HG02571 (cell line): ENCODE measurements around the gene GRIK3.

ENCODE experiments used
- ATAC-seq: cut with Tn5 transposase; IDR thresholded peaks from one replicate; pipeline ENCODE4 v1.9.1; 2021; ENCODE audit warnings: mild to moderate bottlenecking, moderate library complexity; ENCODE audit not compliant: unreplicated experiment

Gene GRIK3

DNA sequence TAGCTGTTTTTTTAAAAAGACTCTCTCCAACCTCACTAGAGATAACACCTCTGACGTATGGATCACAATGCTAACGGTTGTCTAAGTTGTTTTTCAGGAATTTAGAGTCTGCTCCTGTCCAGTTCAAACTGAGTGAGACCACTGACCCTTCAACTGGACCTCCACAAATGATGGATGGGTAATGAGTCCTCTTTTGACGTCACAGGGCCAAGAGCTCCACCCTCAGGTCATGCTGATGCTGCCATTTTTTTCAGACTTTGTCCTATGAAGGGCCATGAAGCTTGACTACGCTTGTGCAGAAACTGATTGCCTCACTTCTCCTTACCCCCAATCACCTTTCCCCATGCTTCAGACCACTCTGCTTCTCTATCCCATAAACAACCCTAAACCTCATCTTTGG is 16.6 kb downstream of the GRIK3 start:
- ATAC-seq: no peak

DNA sequence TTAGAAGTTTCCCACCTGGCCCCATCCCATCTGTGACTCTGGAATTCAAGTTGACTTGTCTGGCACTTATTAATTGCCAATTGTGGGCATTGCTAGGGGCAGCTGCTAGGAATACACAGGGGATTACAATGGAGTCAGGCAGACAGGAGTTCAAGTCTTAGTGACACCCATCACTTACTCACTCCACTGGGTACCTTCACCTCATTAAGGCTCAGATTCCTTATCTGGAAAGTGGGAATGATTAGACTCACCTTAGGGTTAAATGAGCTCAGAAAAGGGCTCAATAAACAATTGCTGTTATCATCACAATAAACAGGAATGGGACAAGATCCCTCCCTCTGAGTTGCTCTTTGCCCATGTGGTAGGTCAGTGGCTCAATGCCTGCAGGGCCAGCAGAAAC is 18.2 kb downstream of the GRIK3 start:
- ATAC-seq: no peak

DNA sequence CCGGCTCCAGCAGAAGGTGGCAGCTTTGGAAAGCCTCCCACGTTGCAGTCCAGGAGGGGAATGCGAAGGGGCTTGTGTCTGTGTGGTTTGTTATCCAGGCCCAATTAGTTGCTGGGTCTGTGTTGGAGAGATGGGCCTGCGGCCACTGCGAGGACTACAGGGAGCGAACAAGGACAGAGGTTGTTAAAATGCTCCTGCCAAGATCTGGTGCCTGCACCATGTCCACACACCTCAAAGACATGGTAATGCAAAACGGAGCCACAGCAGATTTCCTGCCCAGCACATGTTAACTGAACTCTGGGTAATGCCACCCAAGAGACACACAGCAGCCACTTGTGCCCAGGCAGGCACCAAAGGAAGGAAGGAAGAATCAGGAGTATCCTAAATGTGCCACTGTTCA is 18.6 kb downstream of the GRIK3 start:
- ATAC-seq: no peak

DNA sequence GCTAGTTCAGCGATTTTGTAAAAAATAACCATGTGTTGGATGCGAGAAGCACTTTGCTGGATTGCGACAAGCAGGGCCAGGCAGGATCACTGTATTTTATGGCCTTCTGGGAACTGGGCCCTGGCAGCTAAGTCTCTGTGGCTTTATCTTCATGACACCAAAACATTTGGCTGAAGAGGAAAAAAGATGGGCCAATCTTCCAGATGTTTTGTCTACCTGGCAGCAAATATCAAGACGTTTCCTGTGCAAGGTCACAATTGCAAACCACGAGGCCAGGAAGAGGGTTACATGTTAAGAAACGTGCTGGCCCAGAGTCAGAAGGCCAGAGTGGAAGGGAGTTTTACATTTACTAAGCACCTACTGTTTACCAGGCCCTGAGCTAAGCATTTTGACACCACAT is 22.1 kb downstream of the GRIK3 start:
- ATAC-seq: no peak

DNA sequence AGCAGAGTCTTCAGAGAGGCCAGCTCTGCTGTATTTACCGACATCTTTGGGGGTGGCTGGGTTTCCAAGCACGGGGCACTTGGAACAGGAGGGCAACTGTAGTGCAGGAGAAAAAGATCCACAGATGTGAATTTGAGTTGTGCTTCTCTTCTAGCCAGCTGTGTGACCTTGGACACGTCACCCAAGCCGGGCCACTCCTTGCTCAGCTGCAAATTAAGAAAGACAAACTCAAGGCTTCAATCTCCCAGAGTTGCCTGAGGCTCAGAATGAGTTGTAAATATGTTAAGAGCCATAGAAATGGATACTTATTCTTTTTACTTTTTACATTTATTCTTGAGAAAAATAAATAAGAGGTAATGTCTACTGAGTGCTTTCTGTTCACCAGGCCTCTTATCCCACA is 24.3 kb downstream of the GRIK3 start:
- no peak for ATAC-seq

DNA sequence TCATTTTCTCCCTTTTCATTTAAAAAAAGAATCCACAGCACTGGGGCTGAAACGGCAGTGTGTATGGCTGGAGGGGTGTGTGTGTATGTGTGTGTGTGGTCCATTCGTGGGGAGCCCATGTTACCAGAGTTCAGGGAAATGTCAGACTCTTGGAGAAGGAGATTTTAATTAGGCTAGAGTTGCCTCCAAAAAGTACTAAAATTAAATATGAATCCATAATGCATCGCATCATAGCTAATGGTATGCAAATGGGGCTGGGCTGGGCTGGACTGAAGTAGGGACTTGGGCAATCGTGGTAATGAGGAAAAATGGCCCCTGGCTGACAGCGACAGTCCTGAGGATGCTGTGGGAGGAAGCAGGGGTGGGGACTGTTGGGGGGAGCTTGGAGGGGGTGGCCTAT is 24.8 kb downstream of the GRIK3 start:
- ATAC-seq: no peak

DNA sequence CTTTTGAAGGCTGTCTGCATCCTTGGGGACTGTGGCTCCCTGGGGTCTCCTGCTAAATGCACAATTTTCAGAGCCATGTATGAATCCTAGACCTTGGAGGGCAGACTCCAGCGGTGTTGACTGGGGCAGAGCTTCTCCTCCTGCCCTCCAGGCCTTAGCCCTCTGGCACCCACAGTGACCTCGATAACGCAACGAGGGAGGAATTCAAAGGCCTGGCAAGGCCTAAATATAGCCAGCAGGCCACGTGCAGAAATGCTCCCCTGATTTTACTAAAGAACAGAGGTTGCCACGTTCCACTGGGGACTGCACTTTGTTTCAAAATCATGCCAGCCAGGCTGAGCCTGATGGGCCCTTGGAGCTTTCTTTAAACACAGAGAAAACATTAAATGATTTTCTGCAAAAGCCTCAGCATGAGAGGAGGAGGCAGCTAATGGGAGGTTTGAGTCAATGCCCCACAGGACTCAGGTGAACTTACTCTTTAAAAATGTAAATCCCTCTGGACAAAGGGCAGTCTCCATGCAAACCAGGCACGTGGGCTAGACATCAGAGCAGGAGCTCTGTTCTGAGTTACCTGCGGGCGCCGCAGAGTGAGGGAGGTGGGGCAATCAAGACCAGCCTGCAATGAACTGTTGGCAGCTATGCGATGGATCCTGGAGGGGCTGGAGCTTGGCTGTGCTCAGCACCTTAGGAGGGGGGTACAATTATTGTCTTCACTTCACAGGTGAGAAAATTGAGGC is 28.0 kb downstream of the GRIK3 start:
- ATAC-seq: no peak

DNA sequence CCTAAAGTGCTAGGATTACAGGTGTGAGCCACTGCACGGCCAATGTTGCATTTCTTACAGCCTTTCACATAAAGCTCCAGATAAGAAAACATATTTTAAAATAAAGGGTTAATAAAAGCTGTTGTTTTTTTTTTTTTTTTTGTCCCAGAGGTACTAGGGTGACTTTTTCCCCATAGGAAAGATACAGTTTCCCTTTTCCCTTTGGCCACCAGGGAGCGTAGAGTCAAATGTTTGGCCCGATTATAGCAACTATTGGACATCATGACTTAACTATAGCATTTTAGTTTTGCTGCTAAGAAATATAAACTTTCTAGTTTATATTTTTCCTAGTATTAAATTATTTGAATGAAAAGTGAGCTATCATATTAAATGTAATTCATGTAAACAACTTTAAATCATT is 31.4 kb downstream of the GRIK3 start:
- ATAC-seq: no peak

DNA sequence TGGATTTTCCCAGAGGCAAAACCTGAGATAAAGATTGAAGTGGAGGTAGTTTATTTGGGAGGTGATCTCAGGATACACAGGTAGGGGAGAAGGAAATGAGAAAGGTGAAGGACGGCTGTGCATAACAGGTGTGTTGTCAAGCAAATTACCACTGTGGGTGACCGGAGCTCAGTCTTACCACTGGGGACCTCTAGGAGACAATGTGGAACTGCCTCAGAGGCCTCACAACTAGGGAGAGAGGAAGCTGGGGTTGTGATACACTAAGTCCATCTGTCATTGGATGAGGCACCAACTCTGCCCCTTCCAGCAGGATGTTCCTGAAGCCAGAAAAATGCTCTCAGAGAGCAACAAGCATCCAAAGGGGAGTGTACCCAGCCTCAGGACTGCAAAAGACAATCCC is 32.6 kb downstream of the GRIK3 start:
- no peak for ATAC-seq

DNA sequence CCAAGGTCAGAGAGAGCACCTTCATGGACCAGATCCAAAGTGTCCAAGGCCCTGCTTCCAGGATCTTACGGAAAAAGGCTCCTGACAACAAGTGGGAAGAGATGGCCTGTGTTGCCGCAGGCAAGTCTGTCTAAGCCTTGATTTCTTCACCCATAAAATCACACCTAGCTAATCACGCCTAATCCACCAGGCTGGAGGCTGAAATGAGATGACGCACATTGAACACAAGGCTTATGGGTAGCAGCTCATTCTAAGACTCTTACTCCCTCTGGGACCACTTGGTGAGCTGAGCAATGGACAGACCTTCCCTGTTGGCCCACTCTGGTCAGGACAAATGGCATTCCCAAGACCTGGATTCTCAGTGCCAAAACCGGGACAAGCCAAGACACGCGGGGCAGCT is 38.2 kb downstream of the GRIK3 start:
- no peak for ATAC-seq

DNA sequence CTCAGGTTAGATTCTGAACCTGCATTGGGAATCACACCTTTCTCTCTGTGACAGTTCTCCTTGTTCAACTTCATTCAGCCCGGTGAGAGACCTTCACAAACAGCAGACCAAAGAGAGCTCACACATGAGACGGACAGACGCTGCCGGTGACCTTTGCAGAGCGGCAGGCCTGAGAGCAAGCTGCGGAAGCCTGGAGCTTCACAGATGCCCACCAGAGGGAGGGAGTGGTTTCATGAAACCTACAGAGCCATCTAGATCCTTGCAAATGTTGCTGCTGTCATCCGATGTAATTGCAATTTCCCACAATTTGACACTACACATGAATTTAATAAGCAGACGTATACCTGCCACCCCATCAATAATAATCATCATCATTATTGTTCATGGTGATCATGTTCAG is 39.4 kb downstream of the GRIK3 start:
- no peak for ATAC-seq

DNA sequence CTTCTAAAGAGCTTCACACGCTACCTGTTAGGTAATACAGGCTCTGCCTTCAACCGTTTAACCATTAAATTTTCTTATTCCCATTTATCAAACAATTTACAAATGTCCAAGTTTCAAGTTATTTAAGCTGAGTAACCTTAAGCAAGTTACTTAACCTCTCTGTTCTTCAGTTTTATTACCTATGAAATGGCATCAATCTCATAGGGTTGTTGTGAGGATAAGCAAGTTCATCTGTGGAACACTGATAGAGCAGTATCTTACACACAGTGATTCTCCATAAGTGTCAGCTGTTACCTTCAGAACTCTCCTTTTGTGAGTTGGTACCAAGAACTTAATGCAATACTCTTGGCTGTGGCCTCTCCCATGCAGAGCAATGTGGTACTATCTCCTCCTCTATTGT is 40.0 kb downstream of the GRIK3 start:
- no peak for ATAC-seq

DNA sequence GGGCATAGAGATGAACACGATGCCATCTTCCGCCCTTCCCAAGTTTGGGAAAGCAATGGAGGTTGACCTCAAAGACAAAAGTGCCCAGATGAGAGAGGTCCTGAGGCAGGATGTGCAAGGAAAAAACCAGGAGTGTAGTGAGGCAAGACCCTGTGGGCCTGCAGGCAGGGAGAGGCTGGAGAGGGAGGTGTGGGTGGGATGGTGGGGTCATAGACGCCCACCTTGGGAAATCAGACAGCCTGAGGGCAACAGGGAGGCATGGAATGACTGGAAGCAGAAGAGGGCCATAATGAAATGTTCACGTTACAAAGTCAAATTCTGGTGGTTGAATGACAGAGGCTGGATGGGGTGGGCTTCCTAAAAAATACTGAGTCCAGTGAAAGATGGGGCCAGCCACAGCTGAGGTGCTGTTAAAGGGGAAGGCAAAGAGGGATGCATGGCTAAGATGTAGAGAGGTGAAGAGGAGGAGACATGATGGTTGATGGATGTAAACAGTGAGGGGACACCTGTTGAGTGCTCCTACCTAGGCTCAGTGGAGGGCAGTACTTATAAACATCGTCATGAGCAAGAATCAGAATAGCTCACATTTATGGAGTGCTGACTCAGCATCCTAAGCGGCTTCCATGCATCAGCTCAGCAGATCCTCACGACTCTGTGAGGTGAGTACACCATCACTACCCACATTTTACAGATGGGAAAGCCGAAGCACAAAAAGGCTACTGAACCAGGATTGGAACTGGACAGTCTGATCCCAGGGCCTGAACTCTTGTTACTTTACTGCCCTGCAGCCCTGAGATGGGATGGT is 42.0 kb downstream of the GRIK3 start:
- no peak for ATAC-seq

DNA sequence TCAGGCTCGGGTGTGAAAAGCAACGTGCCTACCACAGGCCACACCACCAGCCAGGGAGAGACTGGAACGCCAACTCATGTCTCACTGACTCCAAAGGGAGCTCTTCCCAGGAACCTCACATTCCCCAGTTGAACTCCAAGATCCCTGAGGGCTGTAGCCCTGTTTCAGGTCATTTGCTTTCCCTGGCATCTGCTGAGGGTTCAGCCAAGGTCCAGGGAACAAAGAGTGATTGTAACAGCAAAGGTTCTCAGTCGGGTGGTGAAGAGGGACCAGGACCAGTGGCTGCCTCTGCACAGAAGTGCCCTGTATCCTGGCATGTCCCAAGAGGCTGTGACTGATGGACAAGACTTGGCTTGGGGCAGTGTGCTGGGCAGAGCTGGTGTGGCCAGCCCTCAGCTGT is 42.8 kb downstream of the GRIK3 start:
- ATAC-seq: no peak

DNA sequence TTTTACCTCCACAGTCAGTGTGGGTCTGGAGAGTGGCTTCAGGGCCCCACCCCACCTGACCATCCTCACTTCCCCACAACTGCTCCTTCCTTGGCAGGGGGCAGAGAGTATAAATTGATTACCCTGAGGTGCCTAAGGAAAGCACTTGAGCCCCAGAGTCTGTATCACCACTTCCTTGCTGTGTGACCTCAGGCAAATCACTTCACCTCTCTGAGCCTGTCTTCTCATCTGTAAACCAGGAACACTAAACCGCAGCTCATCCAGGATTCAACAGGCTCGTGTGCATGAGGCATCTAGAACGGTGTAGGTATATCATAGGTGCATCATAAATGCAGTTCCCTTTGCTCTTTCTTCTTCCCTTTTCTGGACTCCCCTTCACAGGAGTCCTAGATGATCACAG is 43.4 kb downstream of the GRIK3 start:
- ATAC-seq: no peak

DNA sequence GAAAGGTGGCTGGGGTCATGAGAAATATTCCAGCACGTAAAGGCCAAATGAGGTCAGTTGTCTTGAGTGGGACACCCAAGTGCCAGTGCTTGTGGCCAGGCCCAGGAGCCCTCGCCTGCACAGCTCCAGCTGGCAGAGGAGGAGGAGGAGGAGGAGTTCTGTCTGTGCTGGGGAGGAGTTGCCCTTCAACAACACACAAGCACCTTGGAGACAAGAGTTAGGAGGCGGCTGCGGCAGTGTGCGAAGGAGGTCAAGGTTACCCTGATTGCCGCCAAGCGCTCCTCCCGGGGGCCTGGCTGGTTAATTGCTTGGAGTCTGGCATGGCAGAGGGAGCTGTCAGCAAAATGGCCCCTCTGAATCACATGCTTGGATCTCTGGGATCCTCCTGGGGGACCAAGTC is 45.1 kb downstream of the GRIK3 start:
- ATAC-seq: no peak

DNA sequence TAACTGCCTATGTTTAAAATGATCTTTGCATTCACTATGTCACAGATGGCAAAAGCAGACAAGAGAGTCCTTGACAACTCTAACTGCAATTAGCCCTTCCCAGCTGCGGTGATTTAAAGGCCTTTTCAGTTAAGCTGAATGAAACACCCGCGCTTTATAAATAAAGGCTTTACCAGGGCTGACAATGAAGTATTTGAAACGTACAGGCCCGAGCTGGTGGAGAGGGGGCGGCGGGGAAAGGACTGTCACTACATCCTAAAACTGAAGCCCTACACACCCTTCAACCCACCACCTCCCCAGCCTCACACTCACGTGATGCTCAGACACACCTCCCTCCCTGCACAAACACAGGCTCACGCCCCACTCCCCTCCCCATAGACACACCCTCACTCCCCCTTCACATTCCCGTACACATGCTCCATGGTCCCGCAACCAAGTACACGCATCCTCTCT is 45.5 kb downstream of the GRIK3 start:
- ATAC-seq: no peak

DNA sequence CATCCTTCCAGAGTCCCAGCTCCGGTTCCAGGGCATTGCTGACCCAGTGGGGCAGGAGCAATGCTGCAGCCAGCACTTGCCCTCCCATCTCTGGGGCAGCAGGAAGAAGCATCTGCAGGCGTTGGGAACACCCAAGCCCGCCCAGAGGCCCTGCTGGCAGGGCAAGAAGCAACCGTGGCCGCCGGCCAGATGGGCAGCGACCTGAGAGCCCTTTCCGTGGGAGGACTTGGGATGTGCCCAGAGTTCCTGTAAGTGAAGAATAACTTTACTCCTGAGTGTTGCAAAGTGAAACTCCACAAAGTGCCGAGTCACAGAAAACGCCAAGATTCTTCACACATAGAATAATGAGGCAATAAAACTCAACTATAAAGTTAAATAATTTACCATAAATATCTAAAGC is 46.0 kb downstream of the GRIK3 start:
- ATAC-seq: no peak

DNA sequence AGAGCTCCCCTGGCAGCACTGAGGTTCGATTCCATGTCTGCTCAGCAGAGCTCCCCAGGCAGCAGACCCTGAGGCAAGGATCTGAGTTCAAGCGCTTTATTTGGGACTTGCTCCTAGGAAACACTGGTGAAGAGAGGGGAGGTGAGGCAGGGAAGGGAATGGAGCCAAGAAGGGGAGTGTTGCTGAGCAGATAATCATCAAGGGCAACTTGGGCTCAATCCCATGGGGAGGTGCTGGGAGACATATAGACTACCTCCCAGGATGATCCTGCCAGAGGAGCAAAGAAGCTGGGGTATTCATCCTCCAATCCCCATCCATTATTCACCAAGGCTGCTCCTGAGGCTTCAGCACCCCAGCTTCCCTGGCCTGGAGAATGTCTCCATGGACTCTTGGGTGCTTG is 47.0 kb downstream of the GRIK3 start:
- no peak for ATAC-seq

DNA sequence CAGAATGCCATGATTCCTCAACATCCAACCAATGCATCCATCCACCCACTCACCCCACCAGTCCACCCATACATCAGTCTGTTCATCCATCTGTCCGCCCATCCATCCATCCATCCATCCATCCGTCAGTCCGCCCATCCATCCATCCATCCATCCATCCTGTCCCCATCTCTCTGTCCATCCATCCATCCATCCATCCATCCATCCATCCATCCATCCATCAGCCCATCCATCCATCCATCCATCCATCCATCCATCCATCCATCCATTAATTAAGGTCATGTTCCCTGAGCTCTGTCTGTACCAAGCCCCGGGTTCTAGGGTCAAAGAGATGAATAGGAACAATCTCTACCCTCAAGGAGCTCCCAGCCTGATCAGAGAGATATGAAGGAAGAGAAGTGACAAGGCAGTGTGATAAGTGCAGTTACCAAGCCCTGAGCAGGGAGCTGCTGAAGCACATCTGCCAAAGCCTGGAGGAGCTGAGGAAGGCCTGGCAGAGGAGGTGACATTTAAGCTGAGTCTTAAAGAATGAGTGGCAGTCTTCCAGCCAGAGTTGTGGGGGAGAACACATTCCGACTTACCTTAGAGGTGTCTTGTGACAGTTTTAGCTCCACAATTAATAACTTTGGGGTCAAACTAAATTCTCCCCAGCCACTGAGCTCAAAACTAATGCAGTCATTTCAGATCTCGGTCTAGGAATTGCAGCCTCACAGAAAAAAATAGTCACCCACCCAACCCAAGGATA is 47.9 kb downstream of the GRIK3 start:
- no peak for ATAC-seq

DNA sequence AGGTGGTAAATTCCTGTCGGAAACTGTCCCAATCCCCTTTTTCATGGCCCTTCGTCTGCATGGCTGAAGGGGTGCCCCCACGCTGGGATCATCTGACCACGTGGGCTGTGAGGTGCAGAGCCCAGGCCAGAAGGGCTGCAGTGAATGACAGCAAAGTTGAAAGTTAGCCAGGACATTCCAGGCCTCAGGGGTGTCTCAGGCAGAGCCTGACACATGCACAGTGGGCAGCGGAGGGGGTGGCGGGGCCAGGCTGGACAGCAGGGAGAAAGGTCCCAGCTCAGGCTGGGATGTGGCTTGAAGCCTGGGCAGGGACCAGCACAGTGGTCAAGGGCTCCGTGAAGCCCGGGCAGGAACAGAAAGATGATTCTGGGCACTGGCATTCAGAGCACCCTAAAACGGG is 49.6 kb downstream of the GRIK3 start:
- ATAC-seq: no peak

DNA sequence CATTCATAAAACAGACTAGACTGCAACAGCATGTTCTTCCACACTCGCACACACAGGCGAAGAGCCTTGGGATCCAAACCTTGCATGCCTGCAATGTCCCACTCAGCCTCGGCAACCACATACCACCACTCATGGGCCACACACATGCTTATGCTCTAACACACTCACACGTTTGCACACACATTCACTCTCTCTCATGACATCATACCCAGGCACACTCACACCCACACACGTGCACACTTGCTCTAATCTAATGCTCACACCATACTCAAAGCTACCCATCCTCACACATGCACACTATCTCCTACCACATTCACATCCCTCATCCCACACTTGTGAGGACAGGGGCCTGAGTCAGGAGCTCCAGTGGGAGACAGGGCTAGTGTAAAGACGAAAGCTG is 50.3 kb downstream of the GRIK3 start:
- no peak for ATAC-seq
